Endothelial cell of umbilical vein (primary cell): ENCODE measurements around the gene XRCC2. TPM values are rescaled to one million over a fixed set of nuclear protein-coding genes. Genes with fewer than 3 reads are reported as not detected.

Experiments used
- BruUV-seq: library from RNA; stranded (reverse); fragments of 400-500 nt; replicated peaks from 2 replicates; lab custom pipeline; 2021; lab: Mats Ljungman, UMichigan
- CTCF ChIA-PET: fragments of 300-600, 350-600 bp; sonication (Branson Sonifier 250); formaldehyde crosslinking; loops from one replicate; lab custom pipeline; 2021; ENCODE audit warnings: antibody characterized with exemption, inconsistent platforms; lab: Charles Lee
- POLR2A ChIA-PET: fragments of 300-600, 350-600 bp; sonication (Branson Sonifier 250); formaldehyde crosslinking; loops from one replicate; lab custom pipeline; 2021; ENCODE audit warnings: antibody characterized with exemption, inconsistent platforms; lab: Charles Lee
- DNase-seq: peaks from one replicate; pipeline ENCODE4 v3.0.0-alpha.2; 2011; ENCODE audit warnings: low read depth, low spot score
- FAIRE-seq: peaks from 2 replicates; lab custom pipeline; 2011; peaks lifted over from hg19 to GRCh38; lab: Jason Lieb, UNC
- H2AFZ ChIP-seq: 2 replicates; pipeline ENCODE4 v1.6.0; 2012; ENCODE audit warnings: low read depth, low read length, control low read depth, inconsistent platforms
- H3K27ac ChIP-seq: 2 replicates; pipeline ENCODE4 v1.5.1; 2011; ENCODE audit warnings: low read depth, mild to moderate bottlenecking, control low read depth, low read length, moderate library complexity; ENCODE audit not compliant: insufficient read depth
- H3K27me3 ChIP-seq, 2 experiments: 2 replicates each; pipeline versions ENCODE4 v1.6.0 to v1.6.1; 2011; ENCODE audit warnings: low read length in 2 of 2, mixed read lengths in 1 of 2; ENCODE audit not compliant: control insufficient read depth in 2 of 2, insufficient read depth in 2 of 2
- H3K36me3 ChIP-seq, 2 experiments: 2 replicates in 1 of 2; 3 replicates in 1 of 2; pipeline ENCODE4 v1.5.1; 2011; ENCODE audit warnings: low read length in 2 of 2, mild to moderate bottlenecking in 1 of 2, moderate library complexity in 1 of 2; ENCODE audit not compliant: control insufficient read depth in 2 of 2, insufficient read depth in 2 of 2; ENCODE audit errors: extremely low read depth in 1 of 2
- H3K4me1 ChIP-seq: 3 replicates; pipeline ENCODE4 v1.5.1; 2011; ENCODE audit warnings: mild to moderate bottlenecking, low read length; ENCODE audit not compliant: control insufficient read depth, insufficient read depth; ENCODE audit errors: extremely low read depth
- H3K4me2 ChIP-seq: 2 replicates; pipeline ENCODE4 v1.6.1; 2011; ENCODE audit warnings: low read length, control low read depth, mixed read lengths; ENCODE audit not compliant: insufficient read depth
- H3K4me3 ChIP-seq, 3 experiments: fragments of 200-600 bp in 1 of 3; sonication (generic), shearing (Covaris generic) in 1 of 3; replicated peaks in 1 of 3; 2 replicates each; pipeline ENCODE4 v1.5.1; 2011 to 2016; ENCODE audit warnings: control low read depth in 3 of 3, low read length in 3 of 3, mild to moderate bottlenecking in 2 of 3, inconsistent platforms in 1 of 3, low read depth in 1 of 3, moderate library complexity in 1 of 3; ENCODE audit not compliant: insufficient read depth in 1 of 3
- H3K79me2 ChIP-seq: 2 replicates; pipeline ENCODE4 v1.6.0; 2012; ENCODE audit warnings: low read length, inconsistent platforms; ENCODE audit not compliant: control insufficient read depth, insufficient read depth
- H3K9ac ChIP-seq: replicated peaks from 2 replicates; pipeline ENCODE3; 2011; ENCODE audit warnings: low read length, control low read depth; ENCODE audit not compliant: insufficient read depth; ENCODE audit errors: extremely low read depth
- H3K9me1 ChIP-seq: replicated peaks from 3 replicates; pipeline ENCODE4 v1.6.0; 2011; ENCODE audit warnings: mild to moderate bottlenecking, low read length; ENCODE audit not compliant: control insufficient read depth, insufficient read depth; ENCODE audit errors: extremely low read depth
- H3K9me3 ChIP-seq: replicated peaks from 2 replicates; pipeline ENCODE4 v1.5.1; 2012; ENCODE audit warnings: low read length, inconsistent platforms; ENCODE audit not compliant: control insufficient read depth, insufficient read depth
- H4K20me1 ChIP-seq: replicated peaks from 2 replicates; pipeline ENCODE3; 2011; ENCODE audit warnings: mild to moderate bottlenecking, low read length; ENCODE audit not compliant: control insufficient read depth, insufficient read depth; ENCODE audit errors: extremely low read depth
- EZH2 ChIP-seq: IDR thresholded peaks from 2 replicates; pipeline ENCODE4 v1.6.1; 2012; ENCODE audit warnings: borderline replicate concordance, low read depth, mild to moderate bottlenecking, moderate library complexity, low read length, inconsistent platforms; ENCODE audit not compliant: severe bottlenecking
- FOS ChIP-seq: IDR thresholded peaks from 2 replicates; pipeline ENCODE4 v1.6.1; 2011; ENCODE audit warnings: mild to moderate bottlenecking, low read length, moderate library complexity, borderline replicate concordance; ENCODE audit not compliant: insufficient read depth
- GATA2 ChIP-seq: IDR thresholded peaks from 2 replicates; pipeline ENCODE4 v1.7.0; 2011; ENCODE audit warnings: low read depth, mild to moderate bottlenecking, moderate library complexity, mixed read lengths, low read length; ENCODE audit not compliant: insufficient read length, insufficient read depth
- JUN ChIP-seq: IDR thresholded peaks from 2 replicates; pipeline ENCODE4 v1.6.1; 2011; ENCODE audit warnings: borderline replicate concordance, low read depth; ENCODE audit not compliant: insufficient read length, insufficient read depth
- MAX ChIP-seq: IDR thresholded peaks from 2 replicates; pipeline ENCODE4 v1.6.1; 2011; ENCODE audit not compliant: insufficient read depth, insufficient read length
- MYC ChIP-seq: IDR thresholded peaks from one replicate; pipeline ENCODE4 v1.6.1; 2011; ENCODE audit warnings: mild to moderate bottlenecking, low read depth, low read length
- POLR2A ChIP-seq: IDR thresholded peaks from 2 replicates; pipeline ENCODE4 v1.6.1; 2012; ENCODE audit warnings: low read depth, mild to moderate bottlenecking, control low read depth, low read length
- POLR2AphosphoS5 ChIP-seq: IDR thresholded peaks from 2 replicates; pipeline ENCODE4 v1.6.1; 2012; ENCODE audit warnings: low read depth, mild to moderate bottlenecking, control low read depth, low read length, moderate library complexity; ENCODE audit not compliant: insufficient read depth
- dilution Hi-C: fragments of 300-500 bp; cut with MboI; formaldehyde crosslinking; loops from one replicate; pipeline ENCODE4 v1.15.0; 2019; ENCODE audit warnings: low sequenced_read_pairs; ENCODE audit not compliant: extremely low pct_ligation_motif_present
- intact Hi-C: fragments of 100-400 bp; cut with micrococcal nuclease; formaldehyde crosslinking; loops from one replicate; pipeline ENCODE4 v1.10.0; 2022
- polyA plus RNA-seq, 4 experiments: library from polyadenylated mRNA; depleted of rRNA in 3 of 4; stranded (reverse) in 3 of 4; unstranded in 1 of 4; fragments of >200 nt; gene quantifications; 2 replicates each; pipeline versions ENCODE4 v1.2.1 to v1.2.3, GENCODE V29; 2011 to 2012; ENCODE audit warnings: missing spikeins in 1 of 4
- total RNA-seq: library from RNA; stranded (reverse); gene quantifications from 2 replicates; pipeline ENCODE4 v1.2.3, GENCODE V29; 2021
- TF ChIP-seq, protein P1 (sequence below), 2 donors: IDR thresholded peaks; 1 replicate in 1 of 2; 2 replicates in 1 of 2; pipeline ENCODE4 v1.5.1; 2011; ENCODE audit warnings: low read length in 2 of 2, mild to moderate bottlenecking in 2 of 2, moderate library complexity in 2 of 2, control low read depth in 1 of 2, inconsistent platforms in 1 of 2, low read depth in 1 of 2; ENCODE audit not compliant: insufficient read depth in 1 of 2; ENCODE audit errors: extremely low read depth in 1 of 2

XRCC2 gene
- total and polyA plus RNA-seq, 2 donors (not counting 3 experiments of a cell fraction or from before 2014, with no cell fraction given), result 2.4 to 8.8 TPM

DNA sequence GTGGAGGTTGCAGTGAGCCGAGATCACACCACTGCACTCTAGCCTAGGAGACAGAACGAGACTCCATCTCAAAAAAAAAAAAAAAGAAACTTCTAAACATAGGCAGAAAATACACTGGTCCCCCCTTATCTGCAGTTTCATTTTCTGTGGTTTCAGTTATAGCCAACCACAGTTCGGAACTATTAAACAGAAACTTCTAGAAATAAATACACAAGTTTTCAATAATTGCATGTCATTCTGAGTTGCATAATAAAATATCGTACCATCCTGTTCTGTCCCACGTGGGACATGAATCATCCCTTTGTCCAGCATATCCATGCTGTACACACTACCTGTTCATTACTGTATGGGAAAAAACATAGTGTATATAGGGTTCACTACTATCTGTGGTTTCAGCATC is 8.0 kb downstream of the XRCC2 start:
- no peak overlapping the region for H3K9ac ChIP-seq
- intact Hi-C loops, result no loop called here
- H3K4me2 ChIP-seq, result no peak overlapping the region
- TF ChIP-seq JUN (no peak), EZH2 (no peak), FOS (no peak), MYC (no peak), GATA2 (no peak), MAX (no peak), POLR2A (no peak), POLR2AphosphoS5 (no peak)
- TF ChIP-seq, protein P1, sequence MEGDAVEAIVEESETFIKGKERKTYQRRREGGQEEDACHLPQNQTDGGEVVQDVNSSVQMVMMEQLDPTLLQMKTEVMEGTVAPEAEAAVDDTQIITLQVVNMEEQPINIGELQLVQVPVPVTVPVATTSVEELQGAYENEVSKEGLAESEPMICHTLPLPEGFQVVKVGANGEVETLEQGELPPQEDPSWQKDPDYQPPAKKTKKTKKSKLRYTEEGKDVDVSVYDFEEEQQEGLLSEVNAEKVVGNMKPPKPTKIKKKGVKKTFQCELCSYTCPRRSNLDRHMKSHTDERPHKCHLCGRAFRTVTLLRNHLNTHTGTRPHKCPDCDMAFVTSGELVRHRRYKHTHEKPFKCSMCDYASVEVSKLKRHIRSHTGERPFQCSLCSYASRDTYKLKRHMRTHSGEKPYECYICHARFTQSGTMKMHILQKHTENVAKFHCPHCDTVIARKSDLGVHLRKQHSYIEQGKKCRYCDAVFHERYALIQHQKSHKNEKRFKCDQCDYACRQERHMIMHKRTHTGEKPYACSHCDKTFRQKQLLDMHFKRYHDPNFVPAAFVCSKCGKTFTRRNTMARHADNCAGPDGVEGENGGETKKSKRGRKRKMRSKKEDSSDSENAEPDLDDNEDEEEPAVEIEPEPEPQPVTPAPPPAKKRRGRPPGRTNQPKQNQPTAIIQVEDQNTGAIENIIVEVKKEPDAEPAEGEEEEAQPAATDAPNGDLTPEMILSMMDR (IDR thresholded peaks at IDR 0.05; ENCODE audit: extremely low read depth in 1 of 2, insufficient read depth in 1 of 2, low read depth in 1 of 2, low read length in 2 of 2), result no peak
- POLR2A ChIA-PET, result no interaction called here
- H3K36me3 ChIP-seq, result no peaks in the 10 kb centered on the region
- no peak for FAIRE-seq
- CTCF ChIA-PET, result interaction anchor here (0.6 kb wide), 1 partner anchor 28 kb away, joined by 3 read pairs; no protein-coding TSS in a partner anchor
- DNase-seq, result no peak
- H3K79me2 ChIP-seq, result peaks cover 33% of the 10 kb centered on the region
- no TSS peak for BruUV-seq
- peaks cover 13% of the 10 kb centered on the region for H3K4me1 ChIP-seq
- H4K20me1 ChIP-seq, result no peaks in the 10 kb centered on the region
- no peak overlapping the region for H3K27ac ChIP-seq
- H3K27me3 ChIP-seq, result no peaks in the 10 kb centered on the region
- no peak overlapping the region for H3K4me3 ChIP-seq
- no peaks in the 10 kb centered on the region for H3K9me3 ChIP-seq
- H3K9me1 ChIP-seq, result no peaks in the 10 kb centered on the region
- H2AFZ ChIP-seq, result no peak overlapping the region
- dilution Hi-C loops, result no loop called here
